NCI-H510A (cell line): ENCODE data around the gene DMXL2.

ENCODE experiments used
- DNase-seq: peaks from one replicate; lab custom pipeline; 2025; lab: John Stamatoyannopoulos, UW

The DMXL2 gene

GRCh38 chr15:51405693-51406523, 216.7 kb downstream of the DMXL2 start:
- no peak for DNase-seq

GRCh38 chr15:51403946-51404695, 218.4 kb downstream of the DMXL2 start:
- DNase-seq, result no peak

DNA sequence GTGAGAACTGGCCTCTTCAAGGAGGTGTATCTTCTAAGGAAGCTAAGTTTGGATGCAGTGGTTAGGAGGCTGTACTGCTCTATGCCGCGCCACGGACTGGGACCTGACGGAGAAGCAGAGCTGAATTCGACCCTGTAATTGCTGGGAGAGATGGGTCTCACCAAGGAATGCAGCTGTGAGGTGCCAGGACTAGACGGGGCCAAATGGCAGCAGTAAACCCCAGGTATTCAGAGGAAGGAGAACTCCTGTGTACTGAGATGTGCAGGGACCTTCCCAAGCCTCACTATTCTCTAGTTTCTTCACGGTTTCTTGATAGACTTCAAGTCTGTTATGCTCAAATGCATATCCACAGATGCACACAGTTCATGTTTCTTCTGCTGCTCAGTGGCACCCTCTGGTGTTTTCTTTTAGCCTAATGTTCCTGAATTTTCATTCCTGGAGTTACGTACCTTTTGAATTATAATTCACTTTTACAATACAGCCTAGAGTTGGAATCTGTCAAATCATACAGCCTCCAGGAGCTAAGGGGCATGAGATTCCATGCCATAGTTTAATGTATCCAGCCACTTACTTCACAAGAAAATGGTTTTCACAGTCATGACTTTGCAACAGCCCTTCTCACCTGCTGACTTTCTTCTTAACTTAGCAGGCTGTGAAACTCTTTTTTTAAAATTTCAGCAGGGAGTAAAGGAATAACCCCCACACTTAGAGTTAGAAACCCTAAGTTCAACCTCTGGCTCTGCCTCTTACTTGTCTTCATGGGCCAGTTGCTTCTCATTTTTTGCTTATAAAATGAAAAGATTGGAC, 219.3 kb downstream of the DMXL2 start:
- DNase-seq, result no peak

GRCh38 chr15:51401872-51402517, 220.6 kb downstream of the DMXL2 start:
- no peak for DNase-seq

DNA sequence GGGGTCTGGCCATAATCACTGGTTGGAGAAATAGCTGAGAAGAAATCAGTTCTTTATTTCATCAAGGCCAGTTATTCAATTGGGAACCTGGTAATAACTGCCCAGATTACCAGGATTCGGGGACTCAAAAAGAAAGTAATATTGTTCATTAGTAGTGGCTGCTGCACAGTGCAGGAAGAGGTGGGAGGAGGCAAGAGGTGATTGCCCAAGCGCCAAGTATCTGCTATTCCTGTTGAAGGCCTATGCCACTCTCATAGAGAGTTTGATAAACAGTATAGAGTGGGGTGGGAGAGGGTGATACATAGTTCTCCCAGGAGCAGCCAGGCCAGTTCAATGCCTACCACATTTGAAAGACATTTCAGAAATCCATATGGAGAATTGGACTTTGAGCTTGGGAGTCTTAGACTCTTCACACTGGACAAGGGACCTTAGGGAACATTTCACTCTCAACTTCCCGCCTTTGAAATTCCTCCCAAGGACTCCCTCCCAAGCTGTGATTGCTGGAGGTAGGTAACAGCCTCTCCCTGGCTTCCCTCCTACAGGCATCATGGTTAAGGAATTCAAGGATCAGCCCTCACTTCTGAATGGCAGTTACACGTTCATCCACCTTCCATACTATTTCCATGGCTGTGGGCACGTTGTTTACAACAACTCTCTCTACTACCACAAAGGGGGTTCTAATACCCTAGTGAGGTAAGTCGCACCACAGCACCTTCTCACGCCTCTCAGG, 221.4 kb downstream of the DMXL2 start:
- no peak for DNase-seq

GRCh38 chr15:51398626-51399025, 223.9 kb downstream of the DMXL2 start:
- no peak for DNase-seq
